Natural killer cell (primary cell): Measurements from ENCODE around the gene PRKAR1B. TPM values are rescaled to one million over a fixed set of nuclear protein-coding genes. Genes with fewer than 3 reads are reported as not detected.

Experiments used
- ATAC-seq, 3 donors: fragments of 150-1000 bp in 2 of 3; fragments of 200-7000 bp in 1 of 3; cut with Tn5 transposase; 1 replicate in 1 of 3; 2 replicates in 2 of 3; pipeline ENCODE4 v1.10.0; 2021; ENCODE audit warnings: mild to moderate bottlenecking in 2 of 3, moderate library complexity in 2 of 3
- DNase-seq, 2 donors: peaks; one replicate each; pipeline versions ENCODE4 v3.0.0 to v3.0.0-alpha.2; 2013 to 2021; ENCODE audit warnings: mixed read lengths in 1 of 2
- H3K27ac ChIP-seq: one replicate; pipeline ENCODE4 v1.5.1; 2013; ENCODE audit warnings: mild to moderate bottlenecking, low read length
- H3K27me3 ChIP-seq: one replicate; pipeline ENCODE4 v1.6.1; 2013; ENCODE audit warnings: low read length; ENCODE audit not compliant: control insufficient read depth, insufficient read depth
- H3K36me3 ChIP-seq: one replicate; pipeline ENCODE4 v1.6.1; 2013; ENCODE audit warnings: low read length; ENCODE audit not compliant: control insufficient read depth, insufficient read depth
- H3K4me1 ChIP-seq: one replicate; pipeline ENCODE4 v1.6.1; 2013; ENCODE audit warnings: low read length; ENCODE audit not compliant: control insufficient read depth, insufficient read depth
- H3K4me3 ChIP-seq: one replicate; pipeline ENCODE4 v1.5.1; 2013; ENCODE audit warnings: low read length
- H3K9me3 ChIP-seq: one replicate; pipeline ENCODE4 v1.6.1; 2013; ENCODE audit warnings: low read length; ENCODE audit not compliant: control insufficient read depth, insufficient read depth
- H3K27ac Mint-ChIP-seq, 2 donors: one replicate each; pipeline ENCODE4 v1.8.0; 2022; ENCODE audit warnings: mild to moderate bottlenecking in 2 of 2, mixed read lengths in 2 of 2, moderate library complexity in 1 of 2
- H3K27me3 Mint-ChIP-seq, 2 donors: one replicate each; pipeline ENCODE4 v1.8.0; 2022; ENCODE audit warnings: low read depth in 2 of 2, mixed read lengths in 2 of 2
- H3K36me3 Mint-ChIP-seq: one replicate; pipeline ENCODE4 v1.8.0; 2022; ENCODE audit warnings: mixed read lengths
- H3K4me1 Mint-ChIP-seq, 2 donors: one replicate each; pipeline ENCODE4 v1.8.0; 2022; ENCODE audit warnings: mixed read lengths in 2 of 2
- H3K4me3 Mint-ChIP-seq: one replicate; pipeline ENCODE4 v1.8.0; 2022; ENCODE audit warnings: mild to moderate bottlenecking, moderate library complexity, mixed read lengths
- H3K9me3 Mint-ChIP-seq, 2 donors: one replicate each; pipeline ENCODE4 v1.8.0; 2022; ENCODE audit warnings: mixed read lengths in 2 of 2
- WGBS: methylation state at CpG from one replicate; pipeline ENCODE4 v1.1.7; 2013; ENCODE audit warnings: missing lambda C conversion rate; ENCODE audit not compliant: insufficient coverage; 5-methylcytosine and 5-hydroxymethylcytosine counted together
- intact Hi-C: fragments of 100-400 bp; cut with micrococcal nuclease; formaldehyde crosslinking; loops from one replicate; pipeline ENCODE4 v1.14.2; 2022
- total RNA-seq, 4 donors: library from RNA; stranded (reverse); fragments of 120-200 nt in 1 of 4; gene quantifications; one replicate each; pipeline versions ENCODE4 v1.2.3 to v1.2.4, GENCODE V29; 2013 to 2022
- TF ChIP-seq, protein P1 (sequence below): fragments of 200-600 bp; IDR thresholded peaks from one replicate; pipeline ENCODE4 v1.8.0; 2022; ENCODE audit warnings: antibody characterized with exemption

PRKAR1B gene
- total RNA-seq, 3 donors from 2014 or later (not counting 1 experiment from before 2014, with no cell fraction given): 2.4 to 3.8 (median 3.0) TPM

DNA sequence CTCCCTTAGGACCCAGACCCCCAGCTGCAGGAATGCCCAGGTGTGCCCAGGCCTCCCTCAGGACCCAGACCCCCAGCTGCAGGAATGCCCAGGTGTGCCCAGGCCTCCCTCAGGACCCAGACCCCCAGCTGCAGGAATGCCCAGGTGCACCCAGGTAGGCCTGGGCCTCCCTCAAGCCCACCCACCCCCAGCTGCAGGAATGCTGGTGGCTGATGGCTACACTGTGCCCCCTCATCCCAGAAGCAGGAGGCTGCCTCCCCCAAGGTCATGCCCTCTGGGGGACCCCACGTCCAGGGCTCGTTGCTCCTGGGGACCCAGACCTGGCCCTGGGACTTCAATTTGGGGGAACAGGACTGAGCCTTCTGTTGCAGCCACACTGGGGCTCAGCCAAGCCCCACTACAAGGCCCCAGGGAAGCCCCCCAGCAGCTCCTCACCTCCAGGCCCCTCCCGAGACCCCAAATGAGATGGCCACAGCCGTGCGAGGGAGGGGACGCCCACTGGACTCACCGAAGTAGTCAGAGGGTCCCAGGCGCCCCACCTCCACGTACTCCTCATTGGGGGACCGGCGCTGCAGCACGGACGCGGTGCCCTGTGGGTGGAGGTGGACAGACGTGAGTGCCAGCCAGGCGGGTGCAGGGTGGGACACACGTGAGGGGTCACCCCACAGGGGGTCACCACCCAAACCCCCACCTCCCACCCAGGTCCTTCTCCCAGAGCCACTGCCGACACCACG, 176.0 kb downstream of the PRKAR1B start:
- Histone ChIP-seq H3K36me3 (no peaks in the 10 kb centered on the region), H3K4me3 (no peak overlapping the region), H3K9me3 (no peaks in the 10 kb centered on the region), H3K27ac (no peak overlapping the region), H3K27me3 (no peaks in the 10 kb centered on the region), H3K4me1 (no peaks in the 10 kb centered on the region)
- TF ChIP-seq, protein P1, sequence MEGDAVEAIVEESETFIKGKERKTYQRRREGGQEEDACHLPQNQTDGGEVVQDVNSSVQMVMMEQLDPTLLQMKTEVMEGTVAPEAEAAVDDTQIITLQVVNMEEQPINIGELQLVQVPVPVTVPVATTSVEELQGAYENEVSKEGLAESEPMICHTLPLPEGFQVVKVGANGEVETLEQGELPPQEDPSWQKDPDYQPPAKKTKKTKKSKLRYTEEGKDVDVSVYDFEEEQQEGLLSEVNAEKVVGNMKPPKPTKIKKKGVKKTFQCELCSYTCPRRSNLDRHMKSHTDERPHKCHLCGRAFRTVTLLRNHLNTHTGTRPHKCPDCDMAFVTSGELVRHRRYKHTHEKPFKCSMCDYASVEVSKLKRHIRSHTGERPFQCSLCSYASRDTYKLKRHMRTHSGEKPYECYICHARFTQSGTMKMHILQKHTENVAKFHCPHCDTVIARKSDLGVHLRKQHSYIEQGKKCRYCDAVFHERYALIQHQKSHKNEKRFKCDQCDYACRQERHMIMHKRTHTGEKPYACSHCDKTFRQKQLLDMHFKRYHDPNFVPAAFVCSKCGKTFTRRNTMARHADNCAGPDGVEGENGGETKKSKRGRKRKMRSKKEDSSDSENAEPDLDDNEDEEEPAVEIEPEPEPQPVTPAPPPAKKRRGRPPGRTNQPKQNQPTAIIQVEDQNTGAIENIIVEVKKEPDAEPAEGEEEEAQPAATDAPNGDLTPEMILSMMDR: no peak
- Mint-ChIP-seq H3K4me1 (no peaks in the 10 kb centered on the region), H3K27me3 (no peaks in the 10 kb centered on the region), H3K36me3 (no peaks in the 10 kb centered on the region), H3K9me3 (no peaks in the 10 kb centered on the region), H3K4me3 (no peak overlapping the region), H3K27ac (no peak overlapping the region)
- intact Hi-C loops: no loop called here
- ATAC-seq: no peak
- WGBS: 94% methylated on average over 13 of the region's 19 CpGs
- DNase-seq: no peak

- Mint-ChIP-seq H3K27me3 (no peaks in the 10 kb centered on the region), H3K4me3 (no peak overlapping the region), H3K4me1 (no peaks in the 10 kb centered on the region), H3K9me3 (peaks cover 0 to 2% of the 10 kb centered on the region in 2 donors), H3K27ac (no peak overlapping the region), H3K36me3 (no peaks in the 10 kb centered on the region)
- H3K27ac ChIP-seq: no peak overlapping the region
- TF ChIP-seq, protein P1: no peak
- H3K4me1 ChIP-seq: no peaks in the 10 kb centered on the region
- DNase-seq: no peak
- no peaks in the 10 kb centered on the region for H3K27me3 ChIP-seq
- no peak overlapping the region for H3K4me3 ChIP-seq
- WGBS: 96% methylated on average over 31 of the region's 31 CpGs
- ATAC-seq: no peak
- H3K36me3 ChIP-seq: no peaks in the 10 kb centered on the region
- intact Hi-C loops: no loop called here
- no peaks in the 10 kb centered on the region for H3K9me3 ChIP-seq
Measured at GRCh38 chr7:549891-550625, 177.0 kb downstream of the PRKAR1B start.

DNA sequence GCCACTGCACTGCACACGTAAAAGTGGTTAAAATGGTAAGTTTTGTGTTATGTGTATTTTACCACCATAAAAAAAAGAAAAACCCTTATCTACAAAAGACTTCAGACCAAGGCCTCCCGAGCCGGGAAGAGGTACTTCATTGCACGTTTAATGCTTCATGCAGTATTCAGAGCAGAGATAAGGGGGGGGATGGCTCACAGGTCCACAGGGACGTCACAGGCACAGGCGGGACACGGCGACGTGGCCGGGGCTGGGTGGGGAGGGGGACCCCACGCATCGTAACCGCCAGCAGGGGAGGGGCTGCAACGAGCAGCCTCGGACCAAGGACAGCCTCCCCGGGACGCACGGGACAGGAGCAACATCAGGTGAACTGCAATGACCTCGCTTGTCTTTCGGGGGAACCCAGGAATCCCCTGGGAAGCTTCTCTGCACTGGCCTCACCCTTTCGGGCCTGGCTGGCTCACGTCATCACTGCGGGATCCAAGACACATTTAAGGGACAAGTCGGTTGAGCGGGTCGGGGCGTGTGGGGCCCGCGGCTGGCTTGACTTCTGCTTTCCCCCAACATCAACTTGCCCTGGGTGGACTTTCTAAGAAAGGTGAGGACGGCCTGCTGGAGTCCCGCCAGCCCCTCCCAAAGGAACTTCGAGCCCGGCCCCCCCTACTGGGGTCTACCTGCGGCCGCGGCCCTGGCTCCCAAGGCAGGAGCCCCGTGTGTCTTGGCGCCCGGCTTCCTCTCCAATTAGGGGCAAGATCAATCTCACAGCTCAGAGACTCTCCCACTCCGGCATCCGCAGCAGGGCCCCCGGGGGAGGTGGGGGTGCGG, 177.8 kb downstream of the PRKAR1B start:
- Histone ChIP-seq H3K27me3 (no peaks in the 10 kb centered on the region), H3K36me3 (no peaks in the 10 kb centered on the region), H3K9me3 (no peaks in the 10 kb centered on the region), H3K27ac (no peak overlapping the region), H3K4me3 (no peak overlapping the region), H3K4me1 (no peaks in the 10 kb centered on the region)
- DNase-seq (no peak), ATAC-seq (no peak)
- Mint-ChIP-seq H3K27me3 (no peaks in the 10 kb centered on the region), H3K36me3 (no peaks in the 10 kb centered on the region), H3K4me1 (no peaks in the 10 kb centered on the region), H3K4me3 (no peak overlapping the region), H3K27ac (no peak overlapping the region), H3K9me3 (peaks cover 0 to 2% of the 10 kb centered on the region in 2 donors)
- TF ChIP-seq, protein P1: no peak
- intact Hi-C loops: no loop called here
- WGBS: 95% methylated on average over 42 of the region's 43 CpGs
